Hepatic stellate cell (primary cell): ENCODE results near the gene SLC33A1.

Experiments
- DNase-seq: peaks from one replicate; pipeline ENCODE4 v3.0.0; 2011; ENCODE audit warnings: low spot score

SLC33A1 gene

DNA sequence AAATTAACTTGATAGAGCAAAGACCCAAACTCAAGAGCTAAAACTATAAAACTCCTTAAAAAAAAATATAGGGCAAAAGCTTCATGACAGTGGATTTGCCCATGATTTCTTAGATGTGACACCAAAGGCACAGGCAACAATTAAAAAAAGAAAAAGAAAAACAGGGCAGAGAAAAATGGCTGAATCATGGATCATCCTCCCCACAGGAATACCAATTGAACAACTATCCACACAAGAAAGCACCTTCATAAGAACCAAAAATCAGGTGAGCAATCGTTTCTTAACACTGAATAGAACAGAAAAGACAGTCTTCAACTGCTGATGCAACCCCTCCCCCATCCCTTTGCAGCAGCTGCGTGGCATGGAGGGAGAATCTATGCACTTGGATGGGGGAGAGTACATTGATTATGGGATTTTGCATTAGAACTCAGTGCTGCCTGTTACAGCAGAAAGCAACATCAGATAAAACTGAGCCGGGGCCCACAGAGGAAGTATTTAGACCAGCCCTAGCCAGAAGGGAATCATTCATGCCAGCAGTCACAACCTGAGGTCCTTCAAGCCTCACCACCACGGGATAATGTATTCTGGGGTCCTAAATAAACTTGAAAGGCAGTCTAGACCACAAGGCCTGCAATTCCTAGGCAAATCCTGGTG is 63.8 kb downstream of the SLC33A1 start:
- no peak for DNase-seq

DNA sequence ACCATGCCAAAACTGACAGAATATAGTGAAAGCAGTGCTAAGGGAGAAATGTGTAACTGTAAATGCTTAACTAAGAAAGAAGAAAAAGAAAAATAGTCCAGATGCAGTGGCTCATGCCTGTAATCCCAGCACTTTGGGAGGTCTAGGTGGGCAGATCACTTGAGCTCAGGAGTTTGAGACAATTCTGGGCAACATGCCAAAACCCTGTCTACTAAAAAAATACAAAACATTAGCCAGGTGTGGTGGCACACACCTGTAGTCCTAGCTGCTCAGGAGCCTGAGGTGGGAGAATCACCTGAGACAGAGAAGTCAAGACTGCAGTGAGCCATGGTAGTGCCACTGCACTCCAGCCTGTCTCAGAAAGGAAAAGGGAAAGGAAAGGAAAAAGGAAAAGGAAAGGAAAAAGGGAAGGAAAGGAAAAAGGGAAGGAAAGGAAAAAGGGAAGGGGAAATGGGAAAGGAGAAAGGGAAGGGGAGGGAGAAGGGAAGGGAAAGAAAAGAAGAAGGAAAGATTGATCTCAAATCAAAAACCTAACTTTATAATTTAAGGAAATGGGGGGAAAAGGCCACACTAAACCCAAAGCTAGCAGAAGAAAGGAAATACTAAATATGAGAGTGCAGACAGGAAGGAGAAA is 68.4 kb downstream of the SLC33A1 start:
- DNase-seq = no peak

DNA sequence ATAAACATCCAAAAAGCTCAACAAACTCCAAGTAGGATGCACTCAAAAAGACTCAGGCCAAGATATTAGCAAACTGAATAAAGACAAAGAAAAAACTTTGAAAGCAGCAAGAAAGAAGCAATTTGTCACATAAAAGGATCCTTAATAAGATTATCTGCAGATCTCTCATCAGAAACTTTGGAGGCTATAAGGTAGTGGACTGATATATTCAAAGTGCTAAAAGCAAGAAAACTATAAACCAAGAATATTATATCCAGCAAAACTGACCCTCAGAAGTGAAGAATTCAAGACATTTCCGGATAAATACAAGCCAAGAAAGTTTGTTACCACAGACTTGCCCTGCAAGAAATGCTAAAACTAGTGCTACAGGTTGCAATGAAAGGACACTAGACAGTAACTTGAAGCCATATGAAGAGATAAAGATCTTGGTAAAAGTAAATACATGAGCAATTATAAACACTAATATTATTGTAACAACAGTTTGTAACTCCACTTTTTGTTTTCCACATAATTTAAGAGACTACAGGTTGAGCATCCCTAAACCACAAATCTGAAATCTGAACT is 71.8 kb downstream of the SLC33A1 start:
- no peak for DNase-seq

DNA sequence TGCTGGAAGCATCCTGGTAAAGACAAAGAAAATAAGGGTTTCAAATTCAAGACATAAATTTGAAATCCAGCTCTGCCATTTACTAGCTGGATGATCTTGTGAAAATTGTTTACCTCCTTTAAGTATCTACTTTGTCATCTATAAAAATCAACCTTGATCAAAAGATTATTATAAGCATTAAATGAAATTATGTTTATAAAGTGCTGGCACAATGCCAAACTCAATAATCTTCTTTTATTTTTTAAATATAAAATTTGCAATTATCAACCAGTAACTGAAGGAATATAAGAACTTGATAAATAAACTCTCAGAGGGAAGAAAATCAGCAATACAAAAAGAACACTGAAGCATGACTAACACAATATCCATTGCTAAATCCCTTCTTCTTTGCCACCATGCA is 73.9 kb downstream of the SLC33A1 start:
- no peak for DNase-seq

DNA sequence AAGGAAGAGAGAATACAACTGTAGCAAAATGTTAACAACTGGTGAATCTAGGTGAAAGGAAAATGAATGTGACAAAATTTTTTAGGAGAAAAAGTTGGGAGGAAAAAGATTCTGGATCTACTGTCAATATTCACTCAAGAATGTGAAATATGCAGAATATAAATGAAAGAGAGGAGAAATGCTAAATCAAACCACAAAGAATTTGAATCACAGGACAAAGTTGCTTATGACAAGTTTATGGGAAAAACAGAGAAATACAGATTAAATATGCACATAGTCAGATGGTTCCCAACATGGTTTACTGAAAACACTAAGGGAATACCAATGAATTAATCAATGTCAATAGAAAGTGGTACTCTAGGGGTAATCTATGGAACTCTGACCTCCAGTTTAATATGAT is 75.8 kb downstream of the SLC33A1 start:
- peak; percentile 34 for DNase-seq

DNA sequence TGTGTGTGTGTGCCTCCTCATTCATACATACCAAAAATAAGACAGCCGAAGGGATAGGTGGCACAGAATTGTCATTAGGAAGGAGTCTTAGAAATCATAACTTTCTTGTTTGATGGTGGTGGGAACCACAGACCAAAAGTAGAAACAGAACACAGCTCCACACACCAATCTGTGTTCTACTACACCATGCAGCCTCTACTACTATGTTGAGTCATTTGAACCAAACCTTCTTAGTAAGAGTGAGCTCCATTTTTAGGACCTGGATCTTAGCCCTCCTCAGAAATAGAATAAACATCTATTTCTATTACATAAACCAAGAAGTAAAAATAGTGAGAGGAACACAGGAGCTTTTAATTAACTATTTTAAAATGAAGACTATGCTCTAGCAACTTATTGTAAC is 81.4 kb downstream of the SLC33A1 start:
- DNase-seq = no peak

DNA sequence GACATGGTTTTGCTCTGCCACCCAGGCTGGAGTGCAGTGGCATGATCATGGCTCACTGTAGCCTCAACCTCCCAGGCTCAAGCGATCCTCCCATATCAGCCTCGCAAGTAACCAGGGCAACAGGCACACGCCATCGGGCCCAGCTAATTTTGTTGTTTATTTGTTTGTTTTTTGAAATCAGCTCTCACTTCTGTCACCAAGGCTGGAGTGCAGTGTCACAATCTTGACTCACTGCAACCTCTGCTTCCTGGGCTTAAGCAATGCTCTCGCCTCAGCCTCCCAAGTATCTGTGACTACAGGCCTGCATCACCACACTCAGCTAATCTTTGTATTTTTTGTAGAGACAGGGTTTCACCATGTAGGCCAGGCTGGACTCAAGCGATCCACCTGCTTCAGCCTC is 83.1 kb downstream of the SLC33A1 start:
- DNase-seq = no peak
